SK-N-MC (cell line): Measurements from ENCODE around the gene TCF12.

ENCODE experiments used
- EZH2 ChIP-seq: fragments of 200-600 bp; sonication (generic); IDR thresholded peaks from one replicate; pipeline ENCODE4 v1.6.1; 2017; ENCODE audit warnings: antibody characterized with exemption
- POLR2AphosphoS5 ChIP-seq: IDR thresholded peaks from 2 replicates; pipeline ENCODE4 v1.6.1; 2012; ENCODE audit warnings: mild to moderate bottlenecking, low read depth, low read length, borderline replicate concordance

GRCh38 chr15:57251308-57251707 lies 332.9 kb downstream of the TCF12 start:
- TF ChIP-seq POLR2AphosphoS5 (no peak), EZH2 (no peak)
